Stimulated activated CD4-positive, alpha-beta T cell treated with anti-CD3 and anti-CD28 coated beads, Interleukin-15, amount 100 ng/mL, for 48 hours (primary cell): ENCODE data around the gene ZNF653.
"Not testable (repeated sequence)": the region's sequence is repeated elsewhere in the genome, so short reads cannot be mapped to it uniquely, and the experiment has no call there.

Experiments used
- DNase-seq, 2 donors: peaks; one replicate each; pipeline ENCODE4 v3.0.0-alpha.2; 2020; ENCODE audit warnings: low read depth in 2 of 2

The ZNF653 gene

DNA sequence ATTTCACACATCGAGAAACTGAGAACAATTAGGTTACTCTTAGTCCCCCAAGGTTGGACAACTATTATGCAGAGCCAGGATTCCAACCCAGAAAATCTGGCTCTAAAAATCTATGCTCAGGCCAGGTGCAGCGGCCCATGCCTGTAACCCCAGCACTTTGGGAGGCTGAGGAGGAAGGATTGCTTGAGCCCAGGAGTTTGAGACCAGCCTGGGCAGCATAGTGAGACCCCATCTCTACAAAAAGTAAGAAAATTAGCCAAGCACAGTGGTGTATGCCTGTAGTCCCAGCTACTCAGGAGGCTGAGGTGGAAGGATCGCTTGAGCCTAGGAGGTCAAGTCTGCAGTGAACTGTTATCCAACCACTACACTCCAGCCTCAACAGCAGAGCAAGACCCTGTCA lies 72.1 kb downstream of the ZNF653 start:
- DNase-seq: not testable (repeated sequence)
